Neural progenitor cell (in vitro differentiated cells): ENCODE results near the gene ADARB2.

Source experiments
- EZH2 ChIP-seq: fragments of 200-600 bp; sonication (generic); IDR thresholded peaks from 2 replicates; pipeline ENCODE4 v1.6.1; 2017; ENCODE audit warnings: antibody characterized with exemption, mild to moderate bottlenecking, moderate library complexity
- EZH2phosphoT487 ChIP-seq: fragments of 200-600 bp; sonication (generic); IDR thresholded peaks from 2 replicates; pipeline ENCODE4 v1.6.1; 2017; ENCODE audit warnings: antibody characterized with exemption
- TF ChIP-seq, protein P1 (sequence below): fragments of 200-600 bp; sonication (generic); IDR thresholded peaks from 2 replicates; pipeline ENCODE4 v1.5.1; 2017; ENCODE audit warnings: antibody characterized with exemption, mild to moderate bottlenecking

DNA sequence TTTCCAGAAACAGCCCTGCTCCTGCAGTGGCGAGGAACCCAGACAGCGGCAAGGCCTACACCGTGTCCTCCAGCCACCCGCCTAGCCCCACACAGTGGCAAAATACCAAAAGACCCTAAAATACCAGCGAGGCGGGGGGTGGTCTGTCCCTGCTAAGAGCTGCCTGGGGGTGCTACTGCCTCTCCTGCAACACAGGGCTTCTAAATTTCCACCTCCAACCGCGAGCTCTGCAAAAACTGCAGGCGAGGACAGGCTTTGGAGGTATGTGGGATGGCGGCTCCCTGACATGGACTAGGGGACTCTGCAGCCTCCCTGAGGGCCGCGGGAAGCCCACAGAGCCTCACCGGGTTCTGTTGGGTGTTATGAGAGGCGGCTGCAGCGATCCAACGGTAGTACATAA, 558.8 kb downstream of the ADARB2 start:
- TF ChIP-seq, protein P1, sequence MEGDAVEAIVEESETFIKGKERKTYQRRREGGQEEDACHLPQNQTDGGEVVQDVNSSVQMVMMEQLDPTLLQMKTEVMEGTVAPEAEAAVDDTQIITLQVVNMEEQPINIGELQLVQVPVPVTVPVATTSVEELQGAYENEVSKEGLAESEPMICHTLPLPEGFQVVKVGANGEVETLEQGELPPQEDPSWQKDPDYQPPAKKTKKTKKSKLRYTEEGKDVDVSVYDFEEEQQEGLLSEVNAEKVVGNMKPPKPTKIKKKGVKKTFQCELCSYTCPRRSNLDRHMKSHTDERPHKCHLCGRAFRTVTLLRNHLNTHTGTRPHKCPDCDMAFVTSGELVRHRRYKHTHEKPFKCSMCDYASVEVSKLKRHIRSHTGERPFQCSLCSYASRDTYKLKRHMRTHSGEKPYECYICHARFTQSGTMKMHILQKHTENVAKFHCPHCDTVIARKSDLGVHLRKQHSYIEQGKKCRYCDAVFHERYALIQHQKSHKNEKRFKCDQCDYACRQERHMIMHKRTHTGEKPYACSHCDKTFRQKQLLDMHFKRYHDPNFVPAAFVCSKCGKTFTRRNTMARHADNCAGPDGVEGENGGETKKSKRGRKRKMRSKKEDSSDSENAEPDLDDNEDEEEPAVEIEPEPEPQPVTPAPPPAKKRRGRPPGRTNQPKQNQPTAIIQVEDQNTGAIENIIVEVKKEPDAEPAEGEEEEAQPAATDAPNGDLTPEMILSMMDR = no peak
- TF ChIP-seq EZH2 = no peak
- TF ChIP-seq EZH2phosphoT487 = no peak
